Neural cell (in vitro differentiated cells): ENCODE data around the gene RECQL.

Source experiments
- POLR2AphosphoS5 ChIP-seq: IDR thresholded peaks from 2 replicates; pipeline ENCODE4 v1.6.1; 2012
- RAD21 ChIP-seq: fragments of 450-650 bp; conservative IDR thresholded peaks from 2 replicates; pipeline ENCODE4 v1.6.1; 2014; ENCODE audit warnings: antibody characterized with exemption, mild to moderate bottlenecking, moderate library complexity

- TF ChIP-seq POLR2AphosphoS5 = no peak
- no peak for TF ChIP-seq RAD21
Observed at GRCh38 chr12:21476949-21477348, 24.5 kb downstream of the RECQL start.
